WTC11 (cell line): ENCODE measurements around the gene STPG2.

Source experiments
- ATF3 ChIP-seq: sonication (generic); formaldehyde crosslinking; conservative IDR thresholded peaks from 2 replicates; pipeline ENCODE4 v1.8.1; 2022; ENCODE audit warnings: mild to moderate bottlenecking, missing genetic modification reagents
- CTCF ChIP-seq: fragments of 200-600 bp; IDR thresholded peaks from 2 replicates; pipeline ENCODE4 v1.8.0; 2022; ENCODE audit warnings: antibody characterized with exemption
- FOXK1 ChIP-seq: sonication (generic); formaldehyde crosslinking; IDR thresholded peaks from 2 replicates; pipeline ENCODE4 v1.8.0; 2022; ENCODE audit warnings: mild to moderate bottlenecking, moderate library complexity, missing genetic modification reagents
- NFYB ChIP-seq: sonication (generic); formaldehyde crosslinking; conservative IDR thresholded peaks from 2 replicates; pipeline ENCODE4 v1.8.0; 2022; ENCODE audit warnings: low read depth, missing genetic modification reagents
- NR1H2 ChIP-seq: sonication (generic); formaldehyde crosslinking; IDR thresholded peaks from 2 replicates; pipeline ENCODE4 v1.9.0; 2021; ENCODE audit warnings: mild to moderate bottlenecking, moderate library complexity, missing genetic modification reagents
- SP1 ChIP-seq: sonication (generic); formaldehyde crosslinking; conservative IDR thresholded peaks from 2 replicates; pipeline ENCODE4 v1.8.1; 2022; ENCODE audit warnings: missing genetic modification reagents
- ZNF512 ChIP-seq: sonication (generic); formaldehyde crosslinking; IDR thresholded peaks from 2 replicates; pipeline ENCODE4 v1.8.1; 2022; ENCODE audit warnings: missing genetic modification reagents, borderline replicate concordance
- ZNF671 ChIP-seq: fragments of 250-450 bp; sonication (Bioruptor Pico); IDR thresholded peaks from 2 replicates; pipeline ENCODE4 v1.8.0; 2021; ENCODE audit warnings: mild to moderate bottlenecking

- TF ChIP-seq NR1H2 (CRISPR knock-in tag): no peak
- no peak for TF ChIP-seq CTCF
- TF ChIP-seq NFYB (CRISPR knock-in tag): no peak
- TF ChIP-seq ZNF512 (CRISPR knock-in tag): no peak
- TF ChIP-seq SP1 (CRISPR knock-in tag): no peak
- no peak for TF ChIP-seq ZNF671
- no peak for TF ChIP-seq FOXK1
- TF ChIP-seq ATF3 (CRISPR knock-in tag): no peak
Observed at GRCh38 chr4:98150092-98150761, 7.0 kb upstream of the STPG2 start.
